ENCODE measurements around the gene DQX1.

Gene DQX1

GRCh38 chr2:74507926-74508520 lies 18.0 kb downstream of the DQX1 start:
- DNase-seq (ENCODE audit: low read depth): no peak

GRCh38 chr2:74507145-74507925 lies 18.7 kb downstream of the DQX1 start, which contains the start of gene PCGF1:
TSS of gene PCGF1 (minus strand) at chr2:74507695. CDS start at chr2:74507668, 27 bp downstream.
- peak; percentile 95 for DNase-seq (ENCODE audit: low read depth)

- DNase-seq (ENCODE audit: low read depth): no peak
These were observed 20.4 kb downstream of the DQX1 start for GRCh38 chr2:74505448-74506246.

GRCh38 chr2:74504591-74504990 lies 21.4 kb downstream of the DQX1 start:
- no peak for DNase-seq (ENCODE audit: low read depth)

- DNase-seq (ENCODE audit: low read depth): no peak
These were observed 22.2 kb downstream of the DQX1 start for GRCh38 chr2:74503506-74504475.

GRCh38 chr2:74502720-74503505 lies 23.1 kb downstream of the DQX1 start:
- no peak for DNase-seq (ENCODE audit: low read depth)

- DNase-seq (ENCODE audit: low read depth): no peak
These were observed 23.8 kb downstream of the DQX1 start for GRCh38 chr2:74502147-74502719.

- DNase-seq (ENCODE audit: low read depth): no peak
These were observed 24.5 kb downstream of the DQX1 start for GRCh38 chr2:74501335-74502071.

GRCh38 chr2:74500578-74500946 lies 25.5 kb downstream of the DQX1 start:
- DNase-seq (ENCODE audit: low read depth): no peak

GRCh38 chr2:74499940-74500577 lies 26.0 kb downstream of the DQX1 start:
- no peak for DNase-seq (ENCODE audit: low read depth)

GRCh38 chr2:74499267-74499939 lies 26.6 kb downstream of the DQX1 start, which contains the start of gene LBX2:
TSS of gene LBX2 (minus strand) at chr2:74499603. CDS start at chr2:74499537, 66 bp downstream.
- DNase-seq (ENCODE audit: low read depth): no peak

- DNase-seq (ENCODE audit: low read depth): no peak
These were observed 27.3 kb downstream of the DQX1 start for GRCh38 chr2:74498500-74499266.

GRCh38 chr2:74497777-74498499 lies 28.1 kb downstream of the DQX1 start:
- DNase-seq (ENCODE audit: low read depth): no peak

GRCh38 chr2:74496997-74497776 lies 28.8 kb downstream of the DQX1 start:
- no peak for DNase-seq (ENCODE audit: low read depth)

- DNase-seq (ENCODE audit: low read depth): no peak
These were observed 30.6 kb downstream of the DQX1 start for GRCh38 chr2:74495440-74495839.

GRCh38 chr2:74493546-74493945 lies 32.5 kb downstream of the DQX1 start:
- no peak for DNase-seq (ENCODE audit: low read depth)

Measured in stimulated activated CD8-positive, alpha-beta memory T cell treated with anti-CD3 and anti-CD28 coated beads, Interleukin-15, amount 100 ng/mL, for 24 hours (primary cell).